ENCODE results near the gene FAM118A. TPM values are rescaled to one million over a fixed set of nuclear protein-coding genes. Genes with fewer than 3 reads are reported as not detected.

FAM118A gene
- total and polyA plus RNA-seq, 11 donors, result 4.0 to 46.8 (median 15.0) TPM

- DNase-seq (peak in 1 of 5 donors; percentile 61), ATAC-seq (peak in 1 of 4 donors; percentile 26)
- no peaks in the 10 kb centered on the region for H3K9me3 ChIP-seq
- intact Hi-C loops (cut with DNase I), result loop anchor here (2.0 to 10.0 kb wide), 6 partner anchors 46 to 286 kb away; no protein-coding TSS in a partner anchor
- H3K4me3 ChIP-seq, result peak overlapping the region; percentile 33 to 69 (median 56)
- H3K27me3 ChIP-seq, result peaks cover 0 to 5% (median 0%) of the 10 kb centered on the region in 9 donors
- peaks cover 0 to 46% (median 28%) of the 10 kb centered on the region in 12 donors for H3K4me1 ChIP-seq
- no peak for TF ChIP-seq CTCF (IDR thresholded peaks at IDR 0.05)
- no peak for TF ChIP-seq POLR2A (IDR thresholded peaks at IDR 0.05)
- no peaks in the 10 kb centered on the region for H3K36me3 ChIP-seq
- peak overlapping the region in 2 of 12 donors; percentile 34 to 37 for H3K27ac ChIP-seq
- 1 to 5% (median 3%) methylated on average over 33 to 47 of the region's 47 CpGs for WGBS, 4 donors
Measured at GRCh38 chr22:45268167-45268957, 41.4 kb upstream of the FAM118A start.

GRCh38 chr22:45268958-45269844 lies 40.5 kb upstream of the FAM118A start:
- H3K27me3 ChIP-seq, result peaks cover 0 to 5% (median 0%) of the 10 kb centered on the region in 9 donors
- DNase-seq (peak; percentile 84 to 95 (median 87)), ATAC-seq (peak; percentile 23 to 88 (median 76))
- WGBS, 4 donors, result 3 to 11% (median 5%) methylated on average over 15 to 54 of the region's 60 CpGs
- peak overlapping the region in 6 of 12 donors; percentile 5 to 37 (median 22) for H3K27ac ChIP-seq
- intact Hi-C loops (cut with DNase I), result loop anchor here (1.0 to 10.0 kb wide), 9 partner anchors 46 to 286 kb away; no protein-coding TSS in a partner anchor
- H3K4me3 ChIP-seq, result peak overlapping the region; percentile 33 to 69 (median 56)
- H3K9me3 ChIP-seq, result no peaks in the 10 kb centered on the region
- H3K36me3 ChIP-seq, result no peaks in the 10 kb centered on the region
- peaks cover 0 to 37% (median 23%) of the 10 kb centered on the region in 12 donors for H3K4me1 ChIP-seq
- TF ChIP-seq CTCF (IDR thresholded peaks at IDR 0.05), result peak; percentile 78 to 98 (median 92)
- TF ChIP-seq POLR2A (IDR thresholded peaks at IDR 0.05), result peak in 1 of 2 donors; percentile 9

DNA sequence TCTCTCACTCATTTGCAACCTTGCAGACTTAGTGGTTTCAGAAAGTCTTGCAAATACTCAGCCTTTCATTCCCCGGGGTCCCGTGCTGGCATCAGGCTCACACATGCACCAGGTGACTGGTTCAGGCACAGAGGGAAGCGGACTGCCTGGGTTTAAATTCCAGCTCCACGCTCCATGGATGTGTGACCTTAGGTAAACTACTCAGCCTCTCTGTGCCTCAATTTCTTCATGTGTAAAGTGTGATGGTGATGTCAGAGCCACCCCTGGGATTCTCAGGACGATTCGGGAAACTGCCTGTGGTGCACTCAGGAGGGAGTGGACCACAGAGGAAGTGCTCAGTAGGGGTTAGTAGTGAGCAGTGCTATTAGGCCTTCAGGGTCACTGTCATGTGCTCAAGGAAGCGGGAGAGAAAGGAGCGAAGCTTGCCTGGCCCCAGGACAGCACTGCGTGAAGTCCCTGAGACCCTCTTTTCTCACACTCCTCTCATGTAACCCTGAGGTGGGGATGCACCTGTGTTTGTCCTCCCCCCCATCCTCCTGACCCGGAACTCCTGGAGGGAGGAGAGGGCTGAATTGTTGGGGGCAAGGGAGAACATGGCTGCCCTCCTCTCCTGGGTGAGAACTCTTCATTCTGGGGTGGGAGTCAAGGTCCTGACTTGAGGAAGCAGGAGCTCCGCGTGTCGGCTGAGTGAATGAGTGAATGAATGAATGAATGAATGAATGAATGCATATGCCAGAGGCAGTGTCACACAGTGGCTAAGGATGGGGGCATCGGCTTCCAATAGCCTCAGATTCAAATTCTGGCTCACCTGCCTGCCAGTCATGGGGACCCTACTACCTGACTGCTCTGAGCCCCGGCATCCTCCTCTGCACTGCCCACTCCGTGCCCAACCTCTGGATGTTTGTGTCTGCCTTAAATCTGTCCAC lies 39.4 kb upstream of the FAM118A start:
- H3K4me3 ChIP-seq, result no peak overlapping the region
- no peaks in the 10 kb centered on the region for H3K9me3 ChIP-seq
- H3K27me3 ChIP-seq, result peaks cover 0 to 5% (median 0%) of the 10 kb centered on the region in 9 donors
- peaks cover 0 to 36% (median 23%) of the 10 kb centered on the region in 12 donors for H3K4me1 ChIP-seq
- peak overlapping the region in 1 of 12 donors; percentile 31 for H3K27ac ChIP-seq
- no peaks in the 10 kb centered on the region for H3K36me3 ChIP-seq
- no peak for DNase-seq
- intact Hi-C loops (cut with DNase I), result loop anchor here in 5 of 10 donors (1.0 to 10.0 kb wide), 5 partner anchors 37 to 165 kb away; partner anchors contain the start of gene FAM118A (in 1 of the 5)
- 76 to 80% (median 78%) methylated on average over 16 of the region's 16 CpGs for whole genome bisulfite sequencing, 4 donors
- TF ChIP-seq POLR2A (IDR thresholded peaks at IDR 0.05), result no peak
- TF ChIP-seq CTCF (IDR thresholded peaks at IDR 0.05), result no peak
- no peak for ATAC-seq
